Measurements from ENCODE around the gene GSTA3. TPM values are rescaled to one million over a fixed set of nuclear protein-coding genes. Genes with fewer than 3 reads are reported as not detected.
"Not testable (repeated sequence)": the region's sequence is repeated elsewhere in the genome, so short reads cannot be mapped to it uniquely, and the experiment has no call there.

Gene GSTA3
- total RNA-seq, 1 donor from 2014 or later = not detected

DNA sequence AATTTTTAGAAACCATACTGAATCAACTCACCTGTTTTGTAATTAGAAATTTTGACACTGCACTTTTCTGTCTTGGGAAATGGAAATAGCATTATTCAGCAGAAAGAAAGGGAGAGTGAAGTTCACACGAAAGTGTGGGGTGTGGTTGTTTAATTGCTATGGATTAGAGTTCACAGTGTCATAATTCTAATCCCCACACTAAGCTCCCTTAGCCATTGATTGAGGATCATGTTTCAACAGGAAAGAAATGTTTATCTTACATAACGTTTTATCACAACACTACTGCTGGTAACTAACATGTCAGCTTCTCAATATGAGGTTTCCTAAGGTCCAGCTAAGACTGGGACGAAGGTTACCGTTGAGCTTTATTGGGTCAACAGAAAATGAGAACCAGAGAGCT, 37.5 kb downstream of the GSTA3 start:
- H3K36me3 ChIP-seq (ENCODE audit: control insufficient read depth, insufficient read depth, low read length) = no peaks in the 10 kb centered on the region
- FAIRE-seq (no peak), DNase-seq (ENCODE audit: low read depth) (peak; percentile 36)
- TF ChIP-seq, protein P1, sequence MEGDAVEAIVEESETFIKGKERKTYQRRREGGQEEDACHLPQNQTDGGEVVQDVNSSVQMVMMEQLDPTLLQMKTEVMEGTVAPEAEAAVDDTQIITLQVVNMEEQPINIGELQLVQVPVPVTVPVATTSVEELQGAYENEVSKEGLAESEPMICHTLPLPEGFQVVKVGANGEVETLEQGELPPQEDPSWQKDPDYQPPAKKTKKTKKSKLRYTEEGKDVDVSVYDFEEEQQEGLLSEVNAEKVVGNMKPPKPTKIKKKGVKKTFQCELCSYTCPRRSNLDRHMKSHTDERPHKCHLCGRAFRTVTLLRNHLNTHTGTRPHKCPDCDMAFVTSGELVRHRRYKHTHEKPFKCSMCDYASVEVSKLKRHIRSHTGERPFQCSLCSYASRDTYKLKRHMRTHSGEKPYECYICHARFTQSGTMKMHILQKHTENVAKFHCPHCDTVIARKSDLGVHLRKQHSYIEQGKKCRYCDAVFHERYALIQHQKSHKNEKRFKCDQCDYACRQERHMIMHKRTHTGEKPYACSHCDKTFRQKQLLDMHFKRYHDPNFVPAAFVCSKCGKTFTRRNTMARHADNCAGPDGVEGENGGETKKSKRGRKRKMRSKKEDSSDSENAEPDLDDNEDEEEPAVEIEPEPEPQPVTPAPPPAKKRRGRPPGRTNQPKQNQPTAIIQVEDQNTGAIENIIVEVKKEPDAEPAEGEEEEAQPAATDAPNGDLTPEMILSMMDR (IDR thresholded peaks at IDR 0.05; ENCODE audit: insufficient read depth, low read length, severe bottlenecking) = no peak
- H3K27me3 ChIP-seq (ENCODE audit: control insufficient read depth, insufficient read depth, low read length) = peaks cover 15% of the 10 kb centered on the region
- no peak overlapping the region for H3K4me3 ChIP-seq (ENCODE audit: low read depth, low read length)

DNA sequence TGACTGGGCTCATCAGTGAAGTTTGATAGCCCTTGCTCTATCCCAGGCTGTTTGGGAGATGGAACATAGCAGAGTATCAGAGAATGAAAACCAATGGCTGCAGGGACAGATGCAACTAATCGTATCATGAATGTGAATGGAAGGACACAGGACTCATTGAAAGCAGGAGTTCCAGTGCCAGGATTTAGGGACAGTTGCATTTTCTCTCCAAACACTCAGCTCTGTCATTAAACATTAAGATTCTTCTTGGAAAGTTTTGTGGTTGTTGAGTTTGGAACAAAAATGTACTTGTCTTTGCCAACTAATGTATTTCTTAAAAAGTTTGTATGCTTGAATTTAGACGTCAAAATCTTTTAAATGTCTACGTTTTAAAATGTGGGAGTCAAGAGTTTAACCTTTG, 37.9 kb downstream of the GSTA3 start:
- TF ChIP-seq, protein P1 (IDR thresholded peaks at IDR 0.05; ENCODE audit: insufficient read depth, low read length, severe bottlenecking) = no peak
- FAIRE-seq (no peak), DNase-seq (ENCODE audit: low read depth) (no peak)
- Histone ChIP-seq H3K4me3 (ENCODE audit: low read depth, low read length) (no peak overlapping the region), H3K36me3 (ENCODE audit: control insufficient read depth, insufficient read depth, low read length) (no peaks in the 10 kb centered on the region), H3K27me3 (ENCODE audit: control insufficient read depth, insufficient read depth, low read length) (peaks cover 15% of the 10 kb centered on the region)

DNA sequence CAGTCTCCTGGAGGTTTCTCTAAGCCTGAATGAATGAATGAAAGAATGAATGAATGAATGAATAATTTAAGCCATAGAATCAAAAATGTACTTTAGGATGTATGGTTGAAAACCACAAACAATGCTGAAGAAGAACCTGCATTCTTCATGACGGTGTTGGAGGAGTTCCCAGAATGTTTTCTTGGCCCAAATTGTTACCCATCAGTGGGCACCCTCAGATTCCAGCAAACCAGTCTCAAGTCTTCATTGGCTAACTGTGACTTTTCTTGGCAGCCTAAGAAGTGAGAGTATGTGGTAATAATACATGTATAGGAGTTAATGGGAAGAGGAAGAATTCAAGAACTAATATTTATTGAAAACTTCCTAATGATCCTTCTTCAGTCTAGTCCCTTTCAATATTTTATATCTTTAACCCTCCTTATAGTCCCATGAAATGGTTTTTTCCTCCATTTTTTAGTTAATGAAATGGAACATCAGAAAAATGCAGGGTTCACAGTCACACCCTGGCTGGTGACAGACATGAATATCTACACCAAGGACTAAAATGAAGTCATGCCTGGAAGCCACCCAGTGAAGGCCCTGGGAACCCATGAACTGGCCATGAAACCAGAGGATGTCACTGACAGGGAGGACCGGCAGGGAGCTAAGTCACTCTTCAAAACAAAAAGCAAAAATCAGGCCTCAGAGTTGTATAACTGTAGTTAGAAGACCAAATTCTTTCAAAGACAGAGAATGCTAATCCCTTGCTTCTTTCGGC, 39.0 kb downstream of the GSTA3 start:
- not testable (repeated sequence) for H3K4me3 ChIP-seq (ENCODE audit: low read depth, low read length); FAIRE-seq; H3K36me3 ChIP-seq (ENCODE audit: control insufficient read depth, insufficient read depth, low read length); DNase-seq (ENCODE audit: low read depth)
- H3K27me3 ChIP-seq (ENCODE audit: control insufficient read depth, insufficient read depth, low read length) = peaks cover 12% of the 10 kb centered on the region

DNA sequence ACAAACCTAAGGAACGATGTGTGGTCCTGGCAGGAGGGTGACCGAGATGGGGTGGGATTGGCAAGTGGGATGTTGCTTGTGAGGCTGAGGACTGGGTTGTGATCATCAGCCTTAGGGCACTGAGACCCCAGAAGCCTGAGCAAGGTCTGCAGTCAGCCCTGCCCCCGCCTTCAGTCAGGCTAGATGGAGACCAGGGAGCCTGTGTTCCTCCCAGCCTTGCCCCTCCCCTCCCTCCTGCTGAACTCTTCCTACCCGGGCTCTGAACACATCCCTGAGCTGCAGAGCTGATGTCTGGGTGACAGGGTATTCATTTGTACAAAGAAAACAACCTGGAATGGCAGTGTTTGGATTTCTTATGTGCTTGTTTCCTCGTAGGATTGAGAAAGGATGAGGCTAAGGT, 40.6 kb downstream of the GSTA3 start:
- not testable (repeated sequence) for H3K36me3 ChIP-seq (ENCODE audit: control insufficient read depth, insufficient read depth, low read length); DNase-seq (ENCODE audit: low read depth); FAIRE-seq; H3K4me3 ChIP-seq (ENCODE audit: low read depth, low read length); H3K27me3 ChIP-seq (ENCODE audit: control insufficient read depth, insufficient read depth, low read length)

DNA sequence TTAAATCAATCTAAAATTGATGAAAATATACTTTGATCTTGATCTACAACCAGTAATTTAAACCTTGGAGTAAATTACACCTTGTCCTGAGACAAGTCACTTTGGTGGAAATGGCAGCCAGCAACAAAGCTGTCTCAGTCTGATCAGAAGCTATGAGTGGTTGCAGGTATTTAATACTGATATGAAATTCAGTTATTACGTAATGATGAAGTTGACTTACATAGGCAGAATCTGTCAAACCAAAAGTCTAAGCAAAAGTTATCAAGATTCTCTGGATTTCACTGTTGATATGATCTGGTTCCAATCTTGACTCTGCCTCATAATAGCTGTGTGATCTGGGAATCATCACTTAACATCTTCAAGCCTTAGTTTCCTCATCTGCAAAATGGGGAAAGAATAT, 41.3 kb downstream of the GSTA3 start:
- TF ChIP-seq, protein P1 (IDR thresholded peaks at IDR 0.05; ENCODE audit: insufficient read depth, low read length, severe bottlenecking) = no peak

DNA sequence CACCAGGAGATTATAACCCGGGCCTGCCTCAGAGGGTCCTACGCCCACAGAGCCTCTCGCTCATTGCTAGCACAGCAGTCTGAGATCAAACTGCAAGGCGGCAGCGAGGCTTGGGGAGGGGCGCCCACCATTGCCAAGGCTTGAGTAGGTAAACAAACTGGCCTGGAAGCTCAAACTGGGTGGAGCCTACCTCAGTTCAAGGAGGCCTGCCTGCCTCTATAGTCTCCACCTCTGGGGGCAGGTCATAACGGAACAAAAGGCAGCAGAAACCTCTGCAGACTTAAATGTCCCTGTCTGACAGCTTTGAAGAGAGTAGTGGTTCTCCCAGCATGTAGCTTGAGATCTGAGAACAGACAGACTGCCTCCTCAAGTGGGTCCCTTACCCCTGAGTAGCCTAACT, 48.3 kb downstream of the GSTA3 start:
- not testable (repeated sequence) for H3K36me3 ChIP-seq (ENCODE audit: control insufficient read depth, insufficient read depth, low read length); H3K4me3 ChIP-seq (ENCODE audit: low read depth, low read length); DNase-seq (ENCODE audit: low read depth); H3K27me3 ChIP-seq (ENCODE audit: control insufficient read depth, insufficient read depth, low read length); FAIRE-seq

More for the DNA sequence above, 41.3 kb downstream of the GSTA3 start:
- Histone ChIP-seq H3K27me3 (ENCODE audit: control insufficient read depth, insufficient read depth, low read length) (peaks cover 6% of the 10 kb centered on the region), H3K4me3 (ENCODE audit: low read depth, low read length) (no peak overlapping the region), H3K36me3 (ENCODE audit: control insufficient read depth, insufficient read depth, low read length) (no peaks in the 10 kb centered on the region)
- FAIRE-seq (no peak), DNase-seq (ENCODE audit: low read depth) (no peak)

DNA sequence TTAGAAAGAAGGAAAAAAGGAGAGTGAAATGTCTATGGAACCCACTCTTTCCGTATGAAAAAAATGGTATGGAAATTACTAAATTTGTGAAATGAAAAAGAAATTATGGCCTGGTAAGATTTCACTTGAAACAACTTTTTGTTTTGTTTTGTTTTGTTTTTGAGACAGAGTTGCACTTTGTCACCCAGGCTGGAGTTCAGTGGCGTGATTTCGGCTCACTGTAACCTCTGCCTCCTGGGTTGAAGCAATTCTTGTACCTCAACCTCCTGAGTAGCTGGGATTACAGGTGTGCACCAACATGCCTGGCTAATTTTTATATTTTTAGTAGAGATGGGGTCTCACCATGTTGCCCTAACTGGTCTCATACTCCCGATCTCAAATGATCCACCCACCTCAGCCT, 51.1 kb downstream of the GSTA3 start:
- no peak for FAIRE-seq
- Histone ChIP-seq H3K27me3 (ENCODE audit: control insufficient read depth, insufficient read depth, low read length) (peaks cover 2% of the 10 kb centered on the region), H3K4me3 (ENCODE audit: low read depth, low read length) (no peak overlapping the region), H3K36me3 (ENCODE audit: control insufficient read depth, insufficient read depth, low read length) (no peaks in the 10 kb centered on the region)
- TF ChIP-seq, protein P1 (IDR thresholded peaks at IDR 0.05; ENCODE audit: insufficient read depth, low read length, severe bottlenecking) = no peak
- no peak for DNase-seq (ENCODE audit: low read depth)

DNA sequence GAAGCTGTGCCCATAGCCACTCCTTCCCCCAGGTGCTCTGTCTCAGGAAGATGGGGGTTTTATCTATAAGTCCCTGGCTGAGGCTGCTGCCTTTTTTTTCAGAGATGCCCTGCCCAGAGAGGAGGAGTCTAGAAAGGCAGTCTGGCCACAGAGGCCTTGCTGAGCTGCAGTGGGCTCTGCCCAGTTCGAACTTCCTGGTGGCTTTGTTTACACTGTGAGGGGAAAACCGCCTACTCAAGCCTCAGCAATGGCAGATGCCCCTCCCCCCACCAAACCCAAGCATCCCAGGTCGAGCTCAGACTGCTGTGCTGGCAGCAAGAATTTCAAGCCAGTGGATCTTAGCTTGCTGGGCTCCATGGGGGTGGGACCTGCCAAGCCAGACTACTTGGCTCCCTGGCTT, 53.4 kb downstream of the GSTA3 start:
- not testable (repeated sequence) for FAIRE-seq
- DNase-seq (ENCODE audit: low read depth) = peak; percentile 24

More for the DNA sequence above, 53.4 kb downstream of the GSTA3 start:
- not testable (repeated sequence) for H3K4me3 ChIP-seq (ENCODE audit: low read depth, low read length); H3K36me3 ChIP-seq (ENCODE audit: control insufficient read depth, insufficient read depth, low read length); H3K27me3 ChIP-seq (ENCODE audit: control insufficient read depth, insufficient read depth, low read length)
